Measurements from ENCODE around the gene PLD1. TPM values are rescaled to one million over a fixed set of nuclear protein-coding genes. Genes with fewer than 3 reads are reported as not detected.

PLD1 gene, protein sequence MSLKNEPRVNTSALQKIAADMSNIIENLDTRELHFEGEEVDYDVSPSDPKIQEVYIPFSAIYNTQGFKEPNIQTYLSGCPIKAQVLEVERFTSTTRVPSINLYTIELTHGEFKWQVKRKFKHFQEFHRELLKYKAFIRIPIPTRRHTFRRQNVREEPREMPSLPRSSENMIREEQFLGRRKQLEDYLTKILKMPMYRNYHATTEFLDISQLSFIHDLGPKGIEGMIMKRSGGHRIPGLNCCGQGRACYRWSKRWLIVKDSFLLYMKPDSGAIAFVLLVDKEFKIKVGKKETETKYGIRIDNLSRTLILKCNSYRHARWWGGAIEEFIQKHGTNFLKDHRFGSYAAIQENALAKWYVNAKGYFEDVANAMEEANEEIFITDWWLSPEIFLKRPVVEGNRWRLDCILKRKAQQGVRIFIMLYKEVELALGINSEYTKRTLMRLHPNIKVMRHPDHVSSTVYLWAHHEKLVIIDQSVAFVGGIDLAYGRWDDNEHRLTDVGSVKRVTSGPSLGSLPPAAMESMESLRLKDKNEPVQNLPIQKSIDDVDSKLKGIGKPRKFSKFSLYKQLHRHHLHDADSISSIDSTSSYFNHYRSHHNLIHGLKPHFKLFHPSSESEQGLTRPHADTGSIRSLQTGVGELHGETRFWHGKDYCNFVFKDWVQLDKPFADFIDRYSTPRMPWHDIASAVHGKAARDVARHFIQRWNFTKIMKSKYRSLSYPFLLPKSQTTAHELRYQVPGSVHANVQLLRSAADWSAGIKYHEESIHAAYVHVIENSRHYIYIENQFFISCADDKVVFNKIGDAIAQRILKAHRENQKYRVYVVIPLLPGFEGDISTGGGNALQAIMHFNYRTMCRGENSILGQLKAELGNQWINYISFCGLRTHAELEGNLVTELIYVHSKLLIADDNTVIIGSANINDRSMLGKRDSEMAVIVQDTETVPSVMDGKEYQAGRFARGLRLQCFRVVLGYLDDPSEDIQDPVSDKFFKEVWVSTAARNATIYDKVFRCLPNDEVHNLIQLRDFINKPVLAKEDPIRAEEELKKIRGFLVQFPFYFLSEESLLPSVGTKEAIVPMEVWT
- 21.4 and 38.7 TPM in 2 replicates for total RNA-seq

GRCh38 chr3:171809861-171810628 is at the start of gene PLD1:
PLD1 (minus strand) TSS chr3:171810483; CDS start chr3:171738051, 72,432 bp downstream.

DNA sequence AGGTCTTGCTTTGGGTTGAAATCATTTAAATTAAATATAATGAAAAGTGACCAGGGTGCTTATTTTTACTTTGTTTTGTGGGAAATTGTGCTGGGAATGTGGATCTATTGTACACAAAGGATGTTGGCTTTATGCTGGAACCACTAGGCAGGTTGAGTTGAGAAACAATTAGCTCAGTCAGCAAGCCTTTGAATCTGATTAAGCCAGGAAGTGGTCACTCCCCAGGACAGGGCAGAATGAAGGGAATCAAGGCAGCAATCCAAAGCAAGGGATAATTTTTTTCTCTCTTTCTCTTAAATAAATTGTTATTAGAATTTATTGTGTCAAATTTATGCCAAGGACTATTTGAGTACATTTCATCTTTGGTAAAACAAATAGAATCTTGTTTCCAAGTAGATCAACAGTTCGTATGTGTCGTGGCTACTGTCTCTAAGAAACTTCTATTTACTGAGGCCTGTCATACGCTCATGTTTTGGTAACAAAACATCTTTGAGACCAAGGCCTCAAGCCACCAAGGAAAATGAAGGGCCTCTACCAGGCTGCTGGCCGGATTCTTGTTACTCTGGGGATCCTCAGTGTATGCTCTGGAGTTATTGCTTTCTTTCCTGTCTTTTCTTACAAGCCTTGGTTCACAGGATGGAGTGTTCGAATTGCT is 32.7 kb upstream of the PLD1 start, which contains the start of gene TMEM212:
Gene TMEM212, plus strand, starts transcription at position 486 of the 655 bp plus-strand sequence. Its CDS starts 35 bp downstream, at position 521.

Other genes starting within 250 kb of the PLD1 start
- not detected in 2 replicates for gene TMEM212, start 32.9 kb upstream of the PLD1 start, total RNA-seq
- gene FNDC3B, start 229.1 kb upstream of the PLD1 start, total RNA-seq: 131 and 153 TPM in 2 replicates

Measured in smooth muscle cell of bladder (primary cell).